Gastrocnemius medialis (tissue), 4 donors: ENCODE measurements around the gene SLC43A2. TPM values are rescaled to one million over a fixed set of nuclear protein-coding genes. Genes with fewer than 3 reads are reported as not detected.

ENCODE experiments used
- ATAC-seq, 2 donors: fragments of 150-250 bp; one replicate each; pipeline ENCODE4 v1.9.1; 2016
- DNase-seq, 2 donors: peaks; one replicate each; pipeline ENCODE4 v3.0.0-alpha.2; 2019
- H3K27ac ChIP-seq, 4 donors: fragments of 200-600 bp; sonication (generic); 1 replicate in 1 of 4; 2 replicates in 3 of 4; pipeline ENCODE4 v1.5.1; 2016 to 2018; ENCODE audit warnings: mild to moderate bottlenecking in 2 of 4, moderate library complexity in 1 of 4
- H3K27me3 ChIP-seq, 3 donors: fragments of 200-600 bp; sonication (generic) in 2 of 3; 1 replicate in 1 of 3; 2 replicates in 2 of 3; pipeline versions ENCODE4 v1.5.1 to v1.6.0; 2016 to 2019; ENCODE audit warnings: mild to moderate bottlenecking in 1 of 3, moderate library complexity in 1 of 3
- H3K36me3 ChIP-seq, 2 donors: fragments of 200-600 bp; sonication (generic) in 1 of 2; one replicate each; pipeline ENCODE4 v1.5.1; 2017 to 2018
- H3K4me1 ChIP-seq, 2 donors: fragments of 200-600 bp; sonication (generic) in 1 of 2; one replicate each; pipeline ENCODE4 v1.5.1; 2016 to 2017; ENCODE audit warnings: mild to moderate bottlenecking in 2 of 2
- H3K4me3 ChIP-seq, 4 donors: fragments of 200-600 bp; sonication (generic) in 3 of 4; 1 replicate in 1 of 4; 2 replicates in 3 of 4; pipeline ENCODE4 v1.5.1; 2016 to 2019; ENCODE audit warnings: mild to moderate bottlenecking in 2 of 4
- H3K9me3 ChIP-seq, 3 donors: fragments of 200-600 bp; sonication (generic) in 2 of 3; 1 replicate in 1 of 3; 2 replicates in 2 of 3; pipeline ENCODE4 v1.5.1; 2016 to 2019
- CTCF ChIP-seq, 5 experiments: fragments of 450-650 bp in 3 of 5; fragments of 200-600 bp in 2 of 5; sonication (generic) in 2 of 5; IDR thresholded peaks in 4 of 5; conservative IDR thresholded peaks in 1 of 5; 1 replicate in 4 of 5; 2 replicates in 1 of 5; pipeline ENCODE4 v1.5.1; 2016 to 2019; ENCODE audit warnings: antibody characterized with exemption in 5 of 5, mild to moderate bottlenecking in 3 of 5, moderate library complexity in 3 of 5
- POLR2A ChIP-seq, 2 donors: fragments of 450-650 bp; IDR thresholded peaks; one replicate each; pipeline ENCODE4 v1.6.1; 2017; ENCODE audit warnings: antibody characterized with exemption in 2 of 2, mild to moderate bottlenecking in 2 of 2, moderate library complexity in 2 of 2
- in situ Hi-C, 4 donors: fragments of 200-750 bp; cut with MboI; loops; one replicate each; pipeline versions ENCODE4 v1.15.0 to v1.8.0; 2017; ENCODE audit warnings: low sequenced_read_pairs in 4 of 4
- intact Hi-C: fragments of 100-400 bp; cut with DNase I; formaldehyde crosslinking; loops from one replicate; pipeline ENCODE4 v1.15.1; 2023; ENCODE audit warnings: low total_unique reads
- total RNA-seq, 4 donors: library from RNA; depleted of rRNA; stranded (reverse); fragments of >200 nt; gene quantifications; one replicate each; pipeline versions ENCODE4 v1.1.0 to v1.2.3, GENCODE V29; 2016

SLC43A2 gene
- total RNA-seq, 4 donors from 2014 or later: 26.9 to 96.9 (median 55.2) TPM

- Histone ChIP-seq H3K4me3 (no peak overlapping the region), H3K36me3 (peaks cover 0 to 49% of the 10 kb centered on the region in 2 donors), H3K27me3 (no peaks in the 10 kb centered on the region), H3K9me3 (no peaks in the 10 kb centered on the region), H3K4me1 (no peaks in the 10 kb centered on the region), H3K27ac (no peak overlapping the region)
- ATAC-seq (no peak), DNase-seq (no peak)
- in situ Hi-C loops: no loop called here
- intact Hi-C loops: no loop called here
- TF ChIP-seq POLR2A (IDR thresholded peaks at IDR 0.05) (no peak), CTCF (IDR thresholded peaks at IDR 0.05 in 4 of 5, conservative IDR thresholded peaks at IDR 0.05 in 1 of 5) (no peak)
Measured at GRCh38 chr17:1552932-1553331, 75.7 kb downstream of the SLC43A2 start.

- Histone ChIP-seq H3K4me1 (no peaks in the 10 kb centered on the region), H3K36me3 (peaks cover 0 to 58% of the 10 kb centered on the region in 2 donors), H3K27ac (no peak overlapping the region), H3K27me3 (no peaks in the 10 kb centered on the region), H3K9me3 (no peaks in the 10 kb centered on the region), H3K4me3 (no peak overlapping the region)
- intact Hi-C loops: no loop called here
- DNase-seq (no peak), ATAC-seq (no peak)
- TF ChIP-seq CTCF (IDR thresholded peaks at IDR 0.05 in 4 of 5, conservative IDR thresholded peaks at IDR 0.05 in 1 of 5): no peak
- TF ChIP-seq POLR2A (IDR thresholded peaks at IDR 0.05): no peak
- in situ Hi-C loops: no loop called here
Measured at GRCh38 chr17:1551741-1552140, 76.9 kb downstream of the SLC43A2 start.

- ATAC-seq (no peak), DNase-seq (no peak)
- Histone ChIP-seq H3K4me1 (no peaks in the 10 kb centered on the region), H3K9me3 (no peaks in the 10 kb centered on the region), H3K27ac (no peak overlapping the region), H3K4me3 (no peak overlapping the region), H3K27me3 (no peaks in the 10 kb centered on the region), H3K36me3 (peaks cover 0 to 61% of the 10 kb centered on the region in 2 donors)
- in situ Hi-C loops: loop anchor here in 1 of 4 donors (25.0 kb wide), 1 partner anchor 286 kb away; the partner anchor contains the start of gene BHLHA9
- TF ChIP-seq POLR2A (IDR thresholded peaks at IDR 0.05) (no peak), CTCF (IDR thresholded peaks at IDR 0.05 in 4 of 5, conservative IDR thresholded peaks at IDR 0.05 in 1 of 5) (no peak)
- intact Hi-C loops: no loop called here
Measured at GRCh38 chr17:1548032-1548431, 80.6 kb downstream of the SLC43A2 start.

DNA sequence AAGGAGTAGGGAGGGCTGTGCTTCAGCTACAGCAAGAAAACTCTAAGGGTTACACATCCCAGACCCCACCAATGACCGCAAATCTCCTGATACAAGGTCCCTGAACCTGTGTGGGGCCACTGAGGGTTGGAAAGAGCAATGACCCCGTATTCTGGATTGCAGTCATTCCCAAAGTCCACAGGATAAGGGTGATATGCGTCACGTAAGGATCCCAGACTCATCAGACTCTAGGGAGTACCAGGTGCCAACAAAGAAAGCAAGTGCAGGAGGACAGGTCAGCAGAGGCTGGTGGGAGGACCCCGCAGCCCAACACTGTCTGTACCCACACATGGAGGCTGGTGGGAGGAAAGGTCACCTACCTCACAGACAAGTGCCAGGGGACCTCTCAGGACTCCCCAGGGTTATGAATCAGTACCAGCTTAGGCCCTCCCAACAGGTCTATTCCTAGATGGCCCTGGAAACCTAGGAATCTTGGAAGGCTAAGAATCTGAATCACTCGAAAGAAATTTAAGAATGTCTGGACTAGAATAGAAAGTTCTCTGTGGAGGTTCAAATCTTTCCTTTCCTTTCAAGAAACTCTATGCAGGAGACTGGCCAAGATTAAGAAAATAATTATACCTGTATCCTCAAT, 82.2 kb downstream of the SLC43A2 start:
- peaks cover 0 to 62% of the 10 kb centered on the region in 2 donors for H3K36me3 ChIP-seq

More for the DNA sequence above, 82.2 kb downstream of the SLC43A2 start:
- intact Hi-C loops (no loop called here), in situ Hi-C loops (loop anchor here in 1 of 4 donors (25.0 kb wide), 1 partner anchor 284 kb away; the partner anchor contains the start of gene BHLHA9)
- Histone ChIP-seq H3K4me1 (no peaks in the 10 kb centered on the region), H3K27ac (no peak overlapping the region), H3K27me3 (no peaks in the 10 kb centered on the region), H3K9me3 (no peaks in the 10 kb centered on the region), H3K4me3 (no peak overlapping the region)
- DNase-seq: no peak
- no peak for TF ChIP-seq CTCF (IDR thresholded peaks at IDR 0.05 in 4 of 5, conservative IDR thresholded peaks at IDR 0.05 in 1 of 5)
- no peak for TF ChIP-seq POLR2A (IDR thresholded peaks at IDR 0.05)
- ATAC-seq: no peak
